Osteocyte (in vitro differentiated cells): Measurements from ENCODE around the gene RNGTT. TPM values are rescaled to one million over a fixed set of nuclear protein-coding genes. Genes with fewer than 3 reads are reported as not detected.

Experiments used
- DNase-seq: peaks from one replicate; pipeline ENCODE4 v3.0.0; 2021; ENCODE audit warnings: mixed read lengths; ENCODE audit not compliant: unreplicated experiment; ENCODE audit errors: extremely low spot score
- H3K27ac Mint-ChIP-seq: one replicate; pipeline ENCODE4 v1.8.0; 2021; ENCODE audit warnings: mild to moderate bottlenecking, mixed read lengths; ENCODE audit not compliant: unreplicated experiment
- H3K27me3 Mint-ChIP-seq: one replicate; pipeline ENCODE4 v1.8.0; 2021; ENCODE audit warnings: mixed read lengths; ENCODE audit not compliant: unreplicated experiment
- H3K36me3 Mint-ChIP-seq: one replicate; pipeline ENCODE4 v1.8.0; 2021; ENCODE audit warnings: mixed read lengths; ENCODE audit not compliant: unreplicated experiment
- H3K4me1 Mint-ChIP-seq: one replicate; pipeline ENCODE4 v1.8.0; 2021; ENCODE audit warnings: mixed read lengths; ENCODE audit not compliant: unreplicated experiment
- H3K4me3 Mint-ChIP-seq: one replicate; pipeline ENCODE4 v1.8.0; 2021; ENCODE audit warnings: mild to moderate bottlenecking, moderate library complexity, mixed read lengths; ENCODE audit not compliant: unreplicated experiment
- H3K9me3 Mint-ChIP-seq: one replicate; pipeline ENCODE4 v1.8.0; 2021; ENCODE audit warnings: mixed read lengths; ENCODE audit not compliant: unreplicated experiment
- CTCF ChIP-seq: fragments of 200-600 bp; sonication (generic); IDR thresholded peaks from 2 replicates; pipeline ENCODE4 v1.5.0; 2021; ENCODE audit warnings: antibody characterized with exemption, mild to moderate bottlenecking, moderate library complexity
- total RNA-seq: library from RNA; stranded (reverse); gene quantifications from 2 replicates; pipeline ENCODE4 v1.2.1, GENCODE V29; 2021

The RNGTT gene
- total RNA-seq, 1 donor from 2014 or later = 12.7 TPM

- Mint-ChIP-seq H3K4me1 (no peaks in the 10 kb centered on the region), H3K27me3 (no peaks in the 10 kb centered on the region), H3K9me3 (peaks cover 36% of the 10 kb centered on the region), H3K36me3 (peaks cover 20% of the 10 kb centered on the region), H3K27ac (no peak overlapping the region), H3K4me3 (no peak overlapping the region)
- no peak for DNase-seq
- no peak for TF ChIP-seq CTCF
Observed at GRCh38 chr6:88661136-88661535, 302.3 kb downstream of the RNGTT start.

GRCh38 chr6:88655586-88655985 is 307.8 kb downstream of the RNGTT start:
- Mint-ChIP-seq H3K4me3 (no peak overlapping the region), H3K27me3 (no peaks in the 10 kb centered on the region), H3K9me3 (peaks cover 19% of the 10 kb centered on the region), H3K36me3 (peaks cover 3% of the 10 kb centered on the region), H3K4me1 (peaks cover 5% of the 10 kb centered on the region), H3K27ac (no peak overlapping the region)
- no peak for TF ChIP-seq CTCF
- no peak for DNase-seq

GRCh38 chr6:88653936-88654335 is 309.5 kb downstream of the RNGTT start:
- no peak overlapping the region for H3K4me3 Mint-ChIP-seq
- peaks cover 3% of the 10 kb centered on the region for H3K9me3 Mint-ChIP-seq
- peaks cover 17% of the 10 kb centered on the region for H3K4me1 Mint-ChIP-seq
- no peak overlapping the region for H3K27ac Mint-ChIP-seq
- TF ChIP-seq CTCF = no peak
- no peaks in the 10 kb centered on the region for H3K36me3 Mint-ChIP-seq
- no peaks in the 10 kb centered on the region for H3K27me3 Mint-ChIP-seq
- no peak for DNase-seq

GRCh38 chr6:88651400-88651799 is 312.0 kb downstream of the RNGTT start:
- H3K4me3 Mint-ChIP-seq = no peak overlapping the region
- peaks cover 17% of the 10 kb centered on the region for H3K4me1 Mint-ChIP-seq
- no peaks in the 10 kb centered on the region for H3K9me3 Mint-ChIP-seq
- no peaks in the 10 kb centered on the region for H3K27me3 Mint-ChIP-seq
- no peak overlapping the region for H3K27ac Mint-ChIP-seq
- TF ChIP-seq CTCF = no peak
- no peaks in the 10 kb centered on the region for H3K36me3 Mint-ChIP-seq
- no peak for DNase-seq

- no peaks in the 10 kb centered on the region for H3K9me3 Mint-ChIP-seq
- no peaks in the 10 kb centered on the region for H3K36me3 Mint-ChIP-seq
- no peak for TF ChIP-seq CTCF
- DNase-seq = no peak
- H3K4me1 Mint-ChIP-seq = peaks cover 17% of the 10 kb centered on the region
- no peak overlapping the region for H3K4me3 Mint-ChIP-seq
- no peaks in the 10 kb centered on the region for H3K27me3 Mint-ChIP-seq
- no peak overlapping the region for H3K27ac Mint-ChIP-seq
Observed at GRCh38 chr6:88650979-88651378, 312.4 kb downstream of the RNGTT start.
